Hepatocyte (in vitro differentiated cells): ENCODE measurements around the gene PTPN13.

Experiments used
- CTCF ChIP-seq: fragments of 200-600 bp; sonication (generic); IDR thresholded peaks from 2 replicates; pipeline ENCODE4 v1.5.1; 2016; ENCODE audit warnings: antibody characterized with exemption, mild to moderate bottlenecking; ENCODE audit not compliant: poor library complexity
- EZH2 ChIP-seq: fragments of 200-600 bp; sonication (generic); IDR thresholded peaks from 2 replicates; pipeline ENCODE4 v1.6.1; 2016; ENCODE audit warnings: antibody characterized with exemption, mild to moderate bottlenecking, borderline replicate concordance
- EZH2phosphoT487 ChIP-seq: fragments of 200-600 bp; sonication (generic); IDR thresholded peaks from one replicate; pipeline ENCODE4 v1.6.1; 2018; ENCODE audit warnings: antibody characterized with exemption, mild to moderate bottlenecking, low read depth, moderate library complexity; ENCODE audit not compliant: unreplicated experiment, severe bottlenecking

- TF ChIP-seq CTCF (no peak), EZH2phosphoT487 (no peak), EZH2 (no peak)
These were observed 147.7 kb downstream of the PTPN13 start for GRCh38 chr4:86741846-86742245.
